CD4-positive, alpha-beta T cell treated with Interleukin-15 for 1 hour (primary cell): Measurements from ENCODE around the gene TRABD2B.

ENCODE experiments used
- DNase-seq: peaks from one replicate; pipeline ENCODE4 v3.0.0-alpha.2; 2020

TRABD2B gene

DNA sequence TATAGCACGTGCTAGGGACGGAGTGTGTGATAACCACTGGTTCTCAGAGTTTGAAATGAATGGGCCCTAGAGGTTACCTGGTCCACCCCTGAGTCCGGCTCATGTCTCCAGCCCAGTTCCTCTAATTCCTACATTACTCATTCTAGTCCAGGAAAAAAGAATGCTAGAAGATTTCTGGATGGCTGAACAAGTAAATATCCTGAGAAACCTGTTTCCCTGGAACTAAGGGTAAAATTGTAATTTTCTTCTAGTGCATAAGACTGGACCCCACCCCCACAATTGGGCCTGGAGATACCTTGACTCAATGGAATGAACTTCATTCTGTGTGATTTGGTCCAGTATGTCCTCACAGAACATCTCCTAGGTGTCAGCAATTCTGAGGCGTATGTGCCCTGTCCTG is 208.4 kb downstream of the TRABD2B start:
- DNase-seq = no peak

DNA sequence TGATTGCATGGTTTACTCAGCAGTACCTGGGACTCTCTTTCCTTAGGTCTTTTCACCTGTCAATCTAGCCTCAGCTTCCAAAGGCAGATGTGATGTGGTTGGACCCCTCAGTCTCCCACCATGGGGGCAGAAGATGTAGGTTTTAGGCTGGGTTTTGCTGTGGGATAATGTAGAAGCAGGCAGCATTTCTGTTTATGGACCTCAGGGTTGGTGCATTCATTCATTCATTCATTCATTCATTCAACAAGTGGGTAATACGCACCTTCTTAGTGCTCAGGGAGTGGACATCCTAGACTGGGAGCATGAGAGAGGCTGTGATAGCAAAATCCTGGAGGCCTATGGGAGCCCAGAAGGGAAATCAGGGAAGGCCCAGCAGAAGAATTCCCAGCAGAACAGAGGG is 209.6 kb downstream of the TRABD2B start:
- DNase-seq = no peak

DNA sequence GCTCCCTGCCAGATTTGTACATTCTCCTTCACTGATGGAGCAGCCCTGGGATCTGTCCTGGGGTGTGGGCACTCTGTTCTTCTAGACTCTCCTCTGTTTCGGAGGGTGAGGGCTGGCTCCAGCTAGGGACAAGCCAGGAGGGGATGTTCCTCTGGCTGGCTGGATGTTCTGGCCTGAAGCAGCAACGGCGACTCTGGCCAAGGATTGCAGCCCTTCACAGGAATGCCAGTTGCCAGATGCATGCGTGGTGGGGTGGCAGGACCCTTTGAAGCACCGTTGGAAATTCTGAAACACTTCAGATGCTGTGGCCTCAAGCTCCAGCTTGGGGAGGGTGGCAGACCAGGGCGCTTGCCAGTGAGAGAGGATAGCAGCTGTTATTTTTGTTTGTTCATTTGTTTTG is 210.9 kb downstream of the TRABD2B start:
- DNase-seq = no peak

DNA sequence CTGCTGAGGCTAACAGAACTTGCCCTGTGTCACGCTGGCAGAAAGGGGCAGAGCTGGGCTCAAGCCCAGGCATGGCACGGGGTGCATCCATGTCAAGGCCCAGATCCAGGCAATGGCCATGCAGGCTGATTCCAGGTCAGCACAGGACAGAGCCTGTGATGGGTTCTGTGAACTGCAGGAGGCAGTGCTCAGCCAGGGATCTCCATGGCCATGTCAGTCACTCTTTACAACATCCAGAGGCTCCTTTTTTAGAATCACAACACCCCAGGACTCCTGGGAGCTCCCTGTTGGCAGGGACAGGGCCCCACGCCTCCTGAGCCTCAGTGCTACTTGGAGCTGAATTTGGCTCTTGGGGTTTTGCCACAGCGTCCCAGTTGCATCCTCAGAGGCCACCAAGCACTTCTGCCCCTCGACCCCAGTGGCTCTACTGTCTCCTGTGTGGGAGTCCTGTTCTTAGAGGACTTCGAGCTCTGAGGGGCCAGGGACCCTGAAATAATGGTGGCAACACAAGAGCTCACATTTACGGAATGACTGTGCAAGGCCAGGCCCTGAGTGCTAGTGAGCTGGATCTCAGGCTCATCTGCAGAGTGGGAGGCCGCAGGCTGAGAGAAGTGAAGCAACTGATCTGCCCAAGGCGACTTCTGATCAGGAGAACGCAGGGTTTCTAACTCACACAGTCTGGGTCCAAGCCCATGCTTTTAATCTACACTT is 211.5 kb downstream of the TRABD2B start:
- no peak for DNase-seq

DNA sequence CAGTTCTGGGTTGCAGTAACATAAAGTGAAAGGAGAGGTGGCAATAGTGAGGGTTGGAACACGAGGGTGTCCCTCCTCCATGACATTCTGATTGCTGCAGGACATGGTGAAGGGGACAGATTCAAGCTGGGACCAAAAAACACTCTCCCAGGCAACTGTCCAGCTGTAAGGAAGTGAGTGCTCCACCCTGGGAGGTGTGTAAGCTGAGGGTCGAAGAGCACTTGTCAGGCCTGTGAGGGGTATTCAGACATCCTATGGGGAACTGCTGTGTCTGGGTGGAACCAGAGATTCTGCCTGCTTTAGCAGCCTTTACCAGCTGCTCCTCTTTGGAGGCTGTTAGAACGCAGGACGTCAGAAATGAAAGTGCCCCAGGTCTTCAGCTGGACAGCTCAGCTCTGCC is 212.1 kb downstream of the TRABD2B start:
- DNase-seq = no peak

DNA sequence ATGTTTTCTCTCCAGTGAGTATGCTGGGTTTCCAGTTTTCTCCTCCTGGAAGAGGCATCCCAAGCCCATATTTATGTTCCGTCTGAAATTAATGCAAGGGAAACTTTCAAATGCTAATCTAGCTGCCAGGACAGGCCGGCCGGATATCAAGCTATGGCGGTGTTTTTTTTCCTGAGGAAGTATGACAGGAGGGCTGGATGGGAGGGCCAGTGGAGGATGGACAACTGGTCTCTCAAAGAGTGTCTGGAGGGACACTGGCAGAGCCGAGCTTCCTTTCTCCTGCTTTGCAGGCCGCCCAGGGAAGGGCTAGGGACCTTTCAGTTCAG is 212.7 kb downstream of the TRABD2B start:
- no peak for DNase-seq

DNA sequence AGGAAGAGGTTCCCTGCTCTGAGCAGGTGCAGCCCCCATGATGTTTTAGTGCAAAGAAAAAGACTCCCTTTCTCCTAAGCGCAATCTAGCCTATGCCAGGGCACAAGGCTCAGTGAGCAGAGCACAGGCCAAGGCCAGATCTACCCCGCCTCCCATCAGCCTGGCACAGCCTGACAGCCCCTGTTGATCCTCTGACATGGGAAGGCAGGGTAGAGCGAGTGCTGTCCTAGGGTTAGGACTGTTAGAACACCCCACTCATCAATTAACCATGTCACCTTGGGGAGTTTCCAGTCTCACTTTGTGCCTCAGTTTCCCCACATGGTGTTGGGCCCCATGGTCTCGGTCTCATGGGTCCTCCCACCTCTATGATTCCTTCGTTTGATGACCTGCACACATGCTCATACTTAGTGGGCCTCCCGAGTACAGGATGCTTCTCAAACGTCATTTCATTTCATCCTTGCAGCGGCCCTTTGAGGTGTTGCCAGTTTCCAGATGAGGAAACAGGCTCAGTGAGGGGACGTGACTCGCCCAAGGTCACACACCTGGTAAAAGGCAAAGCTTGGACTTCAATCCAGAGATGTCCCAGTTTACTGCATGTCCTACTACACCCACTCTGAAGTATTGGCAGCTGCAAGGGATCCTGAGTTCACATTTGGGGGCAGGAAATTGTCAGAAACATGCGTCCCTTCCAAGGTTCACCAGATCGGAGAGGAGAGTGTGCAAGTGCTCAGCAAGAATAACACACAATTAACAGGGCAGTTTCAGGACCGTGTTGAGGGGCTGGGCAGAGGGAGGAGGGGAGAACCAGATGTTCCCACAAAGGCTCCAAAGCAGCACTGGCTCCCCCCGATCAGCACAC is 213.3 kb downstream of the TRABD2B start:
- DNase-seq = no peak

DNA sequence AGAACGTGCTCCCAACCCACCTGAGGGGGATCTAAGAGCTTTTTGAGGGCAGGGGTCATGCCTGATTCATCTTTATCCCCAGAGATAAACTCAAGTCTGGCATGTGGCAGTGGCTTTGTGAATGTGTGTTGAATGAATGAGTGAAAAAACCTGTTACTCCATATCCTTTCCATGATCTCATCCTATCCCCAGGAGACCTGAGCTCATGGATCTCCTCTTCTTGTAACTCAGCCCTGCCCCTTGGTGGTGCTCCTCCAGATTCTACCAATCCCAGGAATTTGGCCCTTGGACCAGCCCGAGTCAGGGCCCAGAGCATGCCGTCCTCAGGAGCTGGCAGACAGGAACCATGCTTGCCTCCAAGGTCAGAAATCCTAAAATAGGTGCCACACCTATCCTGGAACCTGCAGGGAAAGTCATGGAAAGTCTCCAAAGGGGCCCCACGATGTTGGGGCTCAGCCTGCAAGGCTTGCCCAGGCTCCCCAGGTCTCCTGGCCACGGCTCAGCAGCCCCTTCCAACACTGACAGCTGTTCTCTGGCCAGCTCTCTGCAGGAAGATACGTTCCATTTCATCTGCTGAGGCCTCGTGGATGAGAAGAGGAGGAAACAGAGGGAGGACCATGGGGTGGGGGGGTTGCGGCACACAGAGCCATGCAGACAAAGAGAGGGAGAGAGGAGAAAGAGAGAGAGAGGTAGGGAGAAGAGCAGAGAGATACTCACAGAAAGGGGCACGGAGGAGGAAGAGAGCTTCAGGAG is 214.6 kb downstream of the TRABD2B start:
- no peak for DNase-seq

DNA sequence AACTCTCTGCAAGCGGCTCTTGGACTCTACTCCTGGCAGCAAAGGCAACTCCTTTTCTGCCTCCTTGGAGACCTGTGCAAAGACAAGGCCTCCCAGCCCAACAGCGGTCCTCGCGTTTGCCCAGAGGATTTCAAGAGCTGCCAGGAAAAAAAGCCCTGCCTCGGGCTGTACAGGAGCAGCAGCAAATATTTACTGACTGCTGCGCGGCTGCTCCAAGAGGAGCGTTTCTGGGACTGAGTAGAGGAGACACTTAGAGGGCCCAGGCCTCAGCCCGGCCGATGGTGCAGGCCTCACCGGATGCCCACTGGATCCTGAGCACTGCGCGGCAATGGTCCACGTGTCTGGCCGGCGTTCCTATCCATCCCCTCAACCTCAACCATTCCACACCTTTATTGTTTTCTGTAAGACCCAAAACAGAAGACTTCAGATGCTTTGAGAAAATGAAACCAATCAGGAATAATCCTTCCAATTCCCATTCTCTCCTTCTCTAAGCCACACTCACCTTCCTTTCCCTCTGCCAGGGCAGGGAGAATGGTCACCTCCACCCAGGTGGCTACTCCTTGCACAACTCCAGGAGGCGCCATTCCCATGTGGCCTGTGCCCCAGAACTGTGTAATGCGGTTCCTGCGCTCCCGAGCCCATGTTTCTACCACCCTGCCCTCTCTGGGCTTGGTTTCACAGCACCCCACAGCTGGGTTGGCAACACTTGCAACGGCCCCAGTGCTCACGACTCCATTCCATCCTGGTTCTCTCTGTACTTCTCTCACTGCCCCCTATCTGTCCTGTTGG is 215.8 kb downstream of the TRABD2B start:
- DNase-seq = no peak

DNA sequence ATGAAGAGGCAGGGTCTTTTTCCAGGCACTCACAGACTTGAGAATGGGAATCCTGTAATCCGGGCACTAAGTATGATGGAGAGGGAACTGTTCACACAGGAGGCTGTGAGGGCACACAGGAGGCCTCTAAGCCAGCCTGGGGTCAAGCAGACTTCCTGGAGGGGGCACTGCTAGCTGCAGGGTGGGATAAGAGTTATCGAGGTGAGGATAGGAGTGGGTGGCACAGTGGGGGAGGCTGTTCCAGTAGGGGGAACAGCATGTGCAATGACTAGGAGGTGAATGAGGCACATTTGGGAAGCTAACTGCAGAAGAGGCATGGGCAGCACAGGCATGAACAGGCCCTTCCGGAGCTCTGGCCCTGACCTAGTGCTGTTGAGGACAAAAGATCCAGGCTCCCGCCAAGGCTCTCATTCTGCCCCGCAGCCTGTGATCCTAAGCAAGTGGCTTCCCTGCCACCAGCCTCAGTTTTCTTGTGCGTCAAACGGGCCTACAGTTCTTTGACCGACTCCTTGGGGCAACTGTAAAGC is 216.7 kb downstream of the TRABD2B start:
- DNase-seq = no peak

DNA sequence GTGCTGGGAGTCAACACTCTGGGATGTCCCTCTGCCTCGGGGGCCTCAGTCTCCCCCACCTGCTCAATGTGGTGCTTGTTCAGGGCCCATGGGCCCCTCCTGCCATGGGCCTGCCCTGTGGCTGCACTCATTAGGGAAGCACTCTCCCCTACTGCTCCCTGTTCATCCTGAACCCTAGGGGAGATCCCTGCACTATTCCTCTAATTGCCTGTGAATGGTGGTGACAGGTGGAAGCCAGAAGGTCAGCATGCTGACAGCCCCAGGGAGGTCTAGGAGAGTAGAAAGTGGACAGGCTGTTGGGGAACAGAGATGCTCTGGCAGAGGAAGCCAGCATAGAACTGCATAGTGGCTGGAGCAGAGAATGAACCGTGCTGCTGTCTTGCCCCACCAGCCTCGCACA is 217.6 kb downstream of the TRABD2B start:
- DNase-seq = no peak

DNA sequence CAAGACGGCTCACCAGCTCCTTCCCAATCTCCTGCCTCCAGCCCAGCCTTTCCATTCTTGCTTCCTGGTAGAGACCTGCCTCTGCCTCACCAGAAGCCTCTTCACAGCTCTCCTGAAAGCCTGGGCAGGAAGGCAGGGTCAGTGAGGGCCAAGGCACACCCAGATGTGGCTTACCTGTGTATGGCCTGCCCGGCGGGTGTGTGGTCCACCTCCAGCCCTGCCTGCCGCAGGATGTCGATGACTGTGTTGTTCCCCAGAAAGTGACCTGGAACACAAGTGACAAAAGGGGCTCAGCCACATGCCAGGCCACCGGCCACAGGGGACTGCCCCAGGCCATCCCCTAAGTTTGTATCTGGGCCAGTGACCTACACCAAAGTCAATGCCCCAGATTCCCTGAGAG is 218.9 kb downstream of the TRABD2B start:
- DNase-seq = no peak

DNA sequence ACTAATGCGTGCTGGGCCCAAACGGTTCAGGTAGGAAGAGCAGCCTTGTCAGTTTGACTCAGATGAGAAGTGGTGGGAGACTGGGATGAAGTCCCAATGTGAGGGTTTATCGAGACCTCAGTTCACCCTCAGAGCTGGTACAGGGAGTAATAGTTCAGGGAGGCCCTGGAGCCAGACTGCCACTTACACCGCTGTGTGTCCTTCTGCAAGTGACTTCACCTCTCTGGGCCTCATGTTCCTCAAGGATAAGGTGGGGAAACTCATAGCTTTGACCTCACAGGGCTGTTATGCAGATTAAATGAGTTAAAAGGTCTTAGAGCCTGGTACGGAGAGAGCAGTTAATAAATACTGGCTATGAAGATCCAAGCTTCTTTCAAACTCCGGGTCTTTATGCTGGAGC is 219.9 kb downstream of the TRABD2B start:
- no peak for DNase-seq

DNA sequence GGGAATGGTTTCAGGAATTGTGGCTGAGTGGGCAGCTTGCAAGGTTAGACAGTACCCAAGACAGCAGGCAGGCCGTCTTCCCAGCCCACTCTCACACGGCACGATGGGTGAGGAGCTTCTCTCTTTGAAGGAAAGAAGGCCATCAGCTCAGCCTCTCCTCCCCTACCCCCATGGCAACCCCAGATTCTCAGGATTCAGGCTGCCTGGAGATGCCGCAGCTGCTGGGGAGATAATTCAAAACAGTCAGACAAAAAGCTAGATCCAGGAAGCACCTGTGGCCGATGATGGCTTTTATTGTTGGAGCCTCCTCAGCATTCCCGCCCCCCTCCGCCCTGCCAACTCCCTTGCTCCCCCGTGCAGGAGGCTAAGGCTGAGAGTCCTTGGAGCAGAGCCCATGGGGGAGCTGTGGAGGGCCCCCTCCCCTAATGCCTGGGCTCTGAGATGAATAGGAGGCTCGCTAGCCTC is 220.5 kb downstream of the TRABD2B start:
- no peak for DNase-seq

DNA sequence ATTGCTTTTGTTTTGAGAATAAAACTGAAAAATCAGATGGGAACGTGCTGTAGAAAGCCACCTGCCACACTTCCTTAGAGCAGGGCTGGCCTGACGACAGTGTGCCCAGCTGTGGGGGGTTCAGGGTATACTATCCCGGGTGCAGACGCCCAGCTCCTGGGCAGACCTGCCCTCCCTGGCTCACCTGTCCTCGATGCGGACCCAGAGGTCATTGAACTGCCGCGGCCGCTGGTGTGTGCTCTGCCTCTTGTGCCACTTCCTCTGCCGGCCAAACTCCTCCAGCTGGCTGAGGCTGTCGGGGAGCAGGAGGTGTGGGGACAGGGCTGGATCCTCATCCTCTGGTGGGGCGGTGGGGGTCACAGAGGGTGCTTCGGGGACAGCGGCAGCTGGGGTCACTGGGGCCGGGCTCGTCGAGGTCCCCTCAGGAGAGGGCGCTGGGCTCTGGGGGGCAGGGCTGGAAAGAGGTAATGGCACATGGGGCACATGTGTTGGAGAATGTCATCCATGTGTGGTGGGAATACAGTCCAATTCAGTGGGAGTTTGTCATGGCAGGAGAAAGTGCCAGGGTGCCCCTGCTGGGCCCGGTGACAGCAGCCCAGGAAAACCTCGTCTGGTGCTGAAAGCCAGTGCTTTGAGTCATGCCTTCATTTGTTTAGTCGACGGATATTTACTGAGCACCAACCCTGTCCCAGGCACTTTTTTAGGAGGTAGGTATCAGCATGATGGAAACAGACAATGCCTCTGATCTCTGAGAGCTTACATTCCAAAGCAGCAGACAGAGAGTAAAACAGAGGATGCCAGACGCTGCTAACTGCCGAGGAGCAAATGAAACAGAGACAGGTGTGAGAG is 222.0 kb downstream of the TRABD2B start:
- DNase-seq = no peak

DNA sequence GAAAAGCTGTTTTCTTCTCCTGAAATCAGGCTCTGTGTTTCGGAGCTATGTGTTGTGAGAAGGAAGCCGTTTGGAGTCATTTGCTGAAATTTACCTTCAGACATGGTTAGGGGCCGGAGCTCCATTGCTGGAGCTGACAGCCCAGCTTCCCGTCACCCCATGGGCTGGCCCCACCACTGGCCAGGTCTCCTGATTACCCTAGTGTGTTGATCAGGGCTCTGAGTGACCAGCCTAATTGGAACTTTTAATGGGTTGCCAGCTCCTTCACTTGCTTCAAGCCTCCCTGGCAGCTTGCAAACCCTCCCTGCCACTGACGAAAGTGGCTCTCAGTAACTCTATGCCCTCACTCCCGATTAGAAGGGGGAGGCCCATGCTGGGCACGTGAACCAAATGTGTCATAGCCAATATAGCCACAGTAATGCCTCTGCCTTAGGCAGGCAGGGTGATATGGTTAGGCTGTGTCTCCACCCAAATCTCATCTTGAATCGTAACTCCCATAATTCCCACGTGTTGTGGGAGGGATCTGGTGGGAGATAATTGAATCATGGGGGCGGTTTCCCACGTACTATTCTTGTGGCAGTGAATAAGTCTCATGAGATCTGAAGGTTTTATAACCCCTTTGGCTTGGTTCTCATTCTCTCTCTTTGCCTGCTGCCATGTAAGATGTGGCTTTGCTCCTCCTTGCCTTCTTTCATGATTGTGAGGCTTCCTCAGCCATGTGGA is 224.1 kb downstream of the TRABD2B start:
- no peak for DNase-seq

DNA sequence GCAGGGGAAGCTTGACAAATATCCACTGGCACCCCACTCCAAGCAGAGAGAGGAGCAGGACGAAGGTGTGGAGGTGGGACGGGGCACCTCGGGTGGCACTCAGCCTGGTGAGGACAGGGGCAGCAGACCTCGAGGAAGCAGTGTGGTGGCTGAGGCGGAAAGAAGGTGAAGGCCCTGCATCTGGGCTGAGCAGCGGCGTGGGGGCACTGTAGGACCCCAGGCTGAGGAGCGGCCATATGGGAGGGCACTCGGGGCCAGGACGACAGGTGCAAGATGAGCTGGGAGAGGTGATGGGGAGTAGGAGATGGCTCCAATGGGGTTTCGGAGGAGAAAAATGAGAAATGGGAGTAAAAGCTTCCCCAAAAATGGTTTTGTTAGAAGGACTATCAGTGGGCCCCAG is 224.9 kb downstream of the TRABD2B start:
- DNase-seq = no peak

DNA sequence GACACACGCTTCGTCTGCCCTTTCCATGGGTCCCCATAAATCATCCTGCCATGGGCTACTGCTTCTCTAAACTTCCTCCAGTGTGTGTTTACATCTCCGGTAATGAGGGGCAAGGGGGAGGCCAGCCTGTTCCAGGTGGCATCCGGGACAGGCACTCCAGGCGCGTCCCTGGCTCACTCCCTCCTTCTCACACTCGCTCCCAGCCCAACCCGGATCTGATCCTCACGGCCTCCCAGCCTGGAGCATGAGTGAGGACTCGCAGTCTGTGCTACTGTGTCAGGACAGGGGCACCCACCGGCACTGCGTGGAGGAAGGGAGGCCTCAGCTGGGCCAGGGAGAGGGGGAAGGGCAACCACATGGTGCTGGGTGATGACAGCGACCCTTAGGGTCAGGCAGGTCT is 225.4 kb downstream of the TRABD2B start:
- no peak for DNase-seq

DNA sequence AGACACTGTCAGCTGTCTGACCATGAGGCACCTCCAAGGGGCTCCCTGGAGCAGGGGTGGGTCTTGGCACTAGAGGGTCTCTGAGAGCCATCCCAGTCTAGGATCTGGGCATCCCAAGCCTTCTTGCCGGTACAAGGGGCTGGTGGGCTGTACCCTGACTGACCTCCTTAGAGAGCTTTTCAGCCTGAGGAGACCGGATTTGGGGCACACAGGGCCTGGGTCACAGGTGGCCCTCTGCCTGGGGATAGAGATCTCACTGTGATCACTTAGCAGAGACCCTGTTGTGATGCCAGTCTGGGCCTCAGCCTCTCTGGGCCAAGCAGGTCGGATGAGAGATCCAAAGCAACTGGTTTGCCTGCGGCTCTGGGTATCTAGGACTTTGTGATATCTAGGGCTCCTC is 227.2 kb downstream of the TRABD2B start:
- no peak for DNase-seq

DNA sequence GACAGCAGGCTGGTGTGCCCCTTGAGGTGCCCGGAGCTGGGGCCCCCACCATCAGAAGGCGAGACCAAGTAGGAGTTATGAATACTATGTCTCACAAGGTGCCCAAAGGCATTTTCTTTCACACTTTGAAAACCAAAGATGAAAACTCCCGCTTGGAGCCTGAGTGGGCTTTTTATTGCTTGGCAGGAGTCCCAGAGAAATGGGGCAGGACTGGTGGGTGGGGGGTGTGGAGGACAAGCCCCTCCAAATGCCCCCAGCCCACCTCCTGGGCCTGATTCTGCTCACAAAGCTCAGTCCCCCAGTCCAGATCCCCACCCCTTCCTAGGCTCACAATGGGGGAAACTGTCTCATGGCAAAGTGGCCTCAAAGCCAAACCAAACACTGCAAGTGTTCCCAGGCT is 227.9 kb downstream of the TRABD2B start:
- no peak for DNase-seq

DNA sequence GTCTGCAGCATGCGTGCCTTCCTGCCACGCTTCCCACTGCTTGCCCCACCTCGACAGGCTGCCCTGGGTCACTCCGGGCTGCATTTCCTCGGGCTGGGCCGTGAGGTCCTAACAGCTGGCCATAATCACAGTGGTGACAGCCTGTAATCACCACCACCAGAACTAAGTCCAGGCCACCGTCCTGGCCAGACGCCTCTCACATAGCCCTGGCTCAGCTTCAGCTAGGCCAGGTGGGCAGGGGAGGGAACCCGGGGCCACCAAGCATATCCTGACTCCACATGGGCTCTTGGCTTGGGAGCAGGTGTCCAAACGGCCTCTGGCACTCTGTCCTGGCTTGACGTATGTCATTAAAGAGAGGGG is 229.5 kb downstream of the TRABD2B start:
- no peak for DNase-seq
